HG03196 (cell line): ENCODE measurements around the gene TULP3.

ENCODE experiments used
- ATAC-seq: cut with Tn5 transposase; IDR thresholded peaks from one replicate; pipeline ENCODE4 v1.9.1; 2021; ENCODE audit not compliant: unreplicated experiment

Gene TULP3

GRCh38 chr12:2963760-2964292 is 73.1 kb downstream of the TULP3 start:
- ATAC-seq: no peak

GRCh38 chr12:2967651-2968050 is 77.0 kb downstream of the TULP3 start:
- ATAC-seq: no peak

- no peak for ATAC-seq
Observed at GRCh38 chr12:2970744-2971143, 80.1 kb downstream of the TULP3 start.

- ATAC-seq: no peak
Observed at GRCh38 chr12:2973566-2973965, 82.9 kb downstream of the TULP3 start.

GRCh38 chr12:2974560-2974971 is 83.9 kb downstream of the TULP3 start:
- no peak for ATAC-seq

- ATAC-seq: no peak
Observed at GRCh38 chr12:2976581-2976996, 85.9 kb downstream of the TULP3 start.

- no peak for ATAC-seq
Observed at GRCh38 chr12:2977776-2978175, 87.1 kb downstream of the TULP3 start.

- ATAC-seq: no peak
Observed at GRCh38 chr12:2979806-2980205, 89.1 kb downstream of the TULP3 start.

- no peak for ATAC-seq
Observed at GRCh38 chr12:2980630-2981029, 89.9 kb downstream of the TULP3 start.

- no peak for ATAC-seq
Observed at GRCh38 chr12:2982361-2982760, 91.7 kb downstream of the TULP3 start.

- no peak for ATAC-seq
Observed at GRCh38 chr12:2984249-2984648, 93.6 kb downstream of the TULP3 start.

GRCh38 chr12:2984698-2985097 is 94.0 kb downstream of the TULP3 start:
- no peak for ATAC-seq

GRCh38 chr12:2986876-2987275 is 96.2 kb downstream of the TULP3 start:
- ATAC-seq: no peak

- no peak for ATAC-seq
Observed at GRCh38 chr12:2988494-2988893, 97.8 kb downstream of the TULP3 start.
